Kidney tubule cell (primary cell): Measurements from ENCODE around the gene DCST2.

Source experiments
- DNase-seq: peaks from one replicate; pipeline ENCODE4 v3.0.0-alpha.2; 2018; ENCODE audit warnings: low spot score

Gene DCST2

DNA sequence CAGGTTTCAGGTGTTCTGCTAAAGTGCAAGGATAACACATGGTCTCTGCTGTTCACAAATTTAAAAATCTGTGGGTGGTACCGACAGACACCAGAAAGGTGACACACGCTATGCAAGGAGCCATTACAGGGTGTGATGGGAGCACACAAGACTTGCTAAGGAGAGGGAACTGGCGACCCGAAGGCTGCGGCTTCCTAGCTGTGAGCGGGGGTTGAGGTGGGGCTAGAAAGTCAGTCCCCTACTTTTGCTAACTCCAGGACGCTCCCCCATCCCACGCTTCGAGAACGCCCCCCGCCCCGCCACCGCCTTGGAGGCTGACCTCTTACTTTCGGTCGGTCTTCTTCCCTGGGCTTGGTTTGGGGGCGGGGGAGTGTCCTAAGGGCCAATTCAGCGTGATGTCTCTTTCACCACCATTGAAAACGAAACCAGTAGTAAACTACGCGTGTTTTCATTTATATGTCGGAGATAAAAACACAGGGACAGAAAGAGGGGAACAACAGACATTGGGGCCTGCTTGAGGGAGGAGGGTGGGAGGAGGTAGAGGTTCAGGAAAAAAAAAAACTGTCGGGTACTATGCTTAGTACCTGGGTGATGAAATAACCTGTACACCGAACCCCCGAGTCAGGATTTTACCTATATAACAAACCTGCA is 58.0 kb downstream of the DCST2 start:
- DNase-seq = peak; percentile 65

DNA sequence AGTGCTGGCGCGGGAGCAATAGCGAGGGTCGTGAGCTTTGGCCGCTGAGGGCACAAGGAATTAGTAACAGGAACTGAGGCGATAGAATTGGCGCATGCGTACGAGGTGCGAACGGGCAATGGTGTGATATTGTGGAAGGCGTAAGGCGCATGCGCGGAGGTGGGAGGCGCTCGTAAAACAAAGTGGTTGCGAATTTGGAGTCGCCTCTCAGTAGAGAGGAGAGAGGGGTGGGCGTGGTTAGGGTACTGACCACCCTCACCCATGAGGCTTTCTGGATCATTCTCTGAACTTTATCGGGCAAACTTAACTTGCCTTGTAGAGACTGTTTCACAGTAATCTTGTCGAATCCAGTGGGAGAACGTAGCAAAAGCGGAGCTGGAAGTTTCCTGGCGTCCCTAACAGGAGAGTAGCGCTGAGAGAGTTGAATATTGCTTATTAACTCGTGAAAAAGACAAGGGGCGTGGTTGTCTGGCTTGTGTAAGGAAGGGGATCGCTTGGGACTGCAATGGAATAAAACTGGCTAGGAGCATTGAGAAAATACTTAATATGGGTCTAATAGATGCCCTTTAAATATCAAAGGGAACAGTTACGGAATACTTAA is 58.7 kb downstream of the DCST2 start:
- DNase-seq = peak; percentile 96

DNA sequence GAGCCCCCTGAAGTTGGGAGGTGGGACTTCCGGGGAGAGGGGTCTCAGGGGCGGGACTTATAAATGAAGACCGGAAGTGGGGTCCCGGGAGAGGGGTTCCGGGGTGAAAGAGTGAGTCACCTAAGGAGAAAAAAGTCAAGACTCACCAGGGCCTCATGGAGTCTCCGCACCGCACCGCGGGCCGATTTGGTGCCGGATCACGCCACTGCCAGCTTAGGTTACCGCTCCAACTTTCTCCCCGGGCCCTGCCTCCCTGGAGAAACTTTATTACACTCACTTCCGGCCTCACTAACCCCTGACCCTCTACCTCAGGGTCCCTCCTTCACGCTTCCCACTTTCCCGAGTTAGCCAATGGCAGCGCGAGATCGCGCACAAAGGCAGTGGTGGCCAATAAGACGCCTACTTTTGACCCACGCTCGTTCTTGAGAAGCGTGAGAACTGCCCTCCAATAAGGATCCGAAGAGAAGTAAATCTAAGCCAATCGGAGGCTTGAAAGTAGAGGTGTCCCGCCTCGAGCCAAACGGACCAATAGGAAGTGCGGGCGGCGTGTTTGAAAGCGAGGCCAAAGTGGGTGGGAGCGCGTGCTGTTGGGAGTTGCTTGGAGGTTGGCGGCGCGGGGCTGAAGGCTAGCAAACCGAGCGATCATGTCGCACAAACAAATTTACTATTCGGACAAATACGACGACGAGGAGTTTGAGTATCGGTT is 59.3 kb downstream of the DCST2 start, which contains the start of gene CKS1B:
Gene CKS1B (plus strand): TSS at position 580 of the 706 bp plus-strand sequence. CDS start 65 bp downstream, at position 645.
- DNase-seq = peak; percentile 100

DNA sequence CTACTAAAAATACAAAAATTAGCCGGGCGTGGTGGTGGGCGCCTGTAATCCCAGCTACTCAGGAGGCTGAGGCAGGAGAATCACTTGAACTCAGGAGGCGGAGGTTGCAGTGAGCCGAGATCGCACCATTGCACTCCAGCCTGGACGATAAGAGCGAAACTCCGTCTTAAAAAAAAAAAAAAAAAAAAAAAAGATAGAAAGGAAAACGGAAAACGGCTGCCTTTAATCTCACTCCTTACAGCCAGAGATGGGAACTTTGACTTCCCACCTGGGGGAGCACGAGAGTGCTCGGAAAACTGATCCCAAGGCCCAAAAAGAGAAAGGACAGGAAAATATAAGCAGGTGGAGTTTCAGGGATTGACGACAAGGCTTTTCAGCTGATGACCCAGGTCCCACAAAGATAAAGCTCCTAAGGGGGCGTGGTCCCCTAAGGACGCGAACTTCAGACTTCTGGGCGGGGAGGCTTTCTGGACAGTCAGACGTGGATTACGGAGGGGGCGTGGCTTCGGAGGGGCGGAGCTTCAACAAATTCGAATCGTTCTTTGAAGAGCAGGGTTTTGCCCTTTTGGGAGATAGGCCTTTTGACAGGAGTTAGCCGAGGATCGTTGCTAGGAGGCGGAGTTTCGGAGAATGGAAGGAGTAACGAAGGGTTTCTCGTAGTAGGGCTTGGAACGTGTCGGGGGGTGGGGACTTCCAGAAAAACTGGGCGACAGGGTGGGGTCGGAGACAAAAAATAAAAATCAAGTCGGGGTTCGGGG is 60.1 kb downstream of the DCST2 start:
- peak; percentile 98 for DNase-seq

DNA sequence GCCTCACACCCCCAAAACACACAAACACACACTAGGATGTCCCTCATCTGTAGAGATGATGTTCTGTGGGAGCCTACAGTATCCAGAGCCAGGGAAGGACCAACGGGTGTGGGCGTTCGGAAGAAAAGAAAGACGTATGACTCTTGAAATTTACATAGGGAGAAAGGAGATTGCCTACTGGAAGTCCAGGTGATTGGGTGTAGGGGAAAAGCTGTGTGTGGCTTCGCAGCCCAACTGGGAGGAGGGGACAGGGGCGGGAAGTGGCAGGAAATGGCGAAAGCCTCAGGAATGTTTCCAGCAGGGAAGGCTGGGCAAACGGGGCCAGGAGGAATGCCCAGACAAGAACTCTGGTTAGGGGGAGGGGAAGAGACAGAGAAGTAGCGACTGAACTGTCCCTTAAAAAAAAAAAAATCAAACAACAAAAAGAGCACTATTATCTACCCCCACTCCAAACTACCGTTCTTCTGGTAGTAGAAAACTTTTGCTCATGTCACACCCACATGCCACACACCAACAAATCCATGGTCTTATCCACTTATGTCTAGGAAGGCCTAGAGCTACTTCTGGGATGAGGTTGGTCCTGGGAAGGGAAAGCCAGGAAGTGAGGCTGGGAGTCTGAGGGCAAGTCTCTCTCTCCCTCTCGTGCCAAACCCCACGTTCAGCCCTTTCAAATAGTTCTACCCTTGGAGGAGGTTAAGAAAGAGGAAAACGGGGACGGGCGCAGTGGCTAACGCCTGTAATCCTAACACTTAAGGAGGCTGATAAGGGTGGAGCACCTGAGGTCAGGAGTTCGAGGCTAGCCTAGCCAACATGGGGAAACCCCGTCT is 60.9 kb downstream of the DCST2 start:
- DNase-seq = peak; percentile 98

DNA sequence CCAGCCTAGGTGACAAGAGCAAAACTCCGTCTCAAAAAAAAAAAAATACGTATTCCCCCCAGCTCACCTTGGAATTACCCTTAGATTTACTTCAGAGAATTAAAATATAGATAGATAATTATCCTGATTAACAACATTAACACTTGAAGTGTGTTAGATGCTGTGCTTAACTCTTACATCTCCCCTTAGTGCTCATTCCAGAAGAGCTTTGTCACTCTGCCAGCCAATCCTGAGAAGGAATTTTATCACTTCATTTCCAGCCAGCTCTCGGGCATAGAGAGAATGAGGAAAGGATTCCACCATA is 61.4 kb downstream of the DCST2 start:
- no peak for DNase-seq

DNA sequence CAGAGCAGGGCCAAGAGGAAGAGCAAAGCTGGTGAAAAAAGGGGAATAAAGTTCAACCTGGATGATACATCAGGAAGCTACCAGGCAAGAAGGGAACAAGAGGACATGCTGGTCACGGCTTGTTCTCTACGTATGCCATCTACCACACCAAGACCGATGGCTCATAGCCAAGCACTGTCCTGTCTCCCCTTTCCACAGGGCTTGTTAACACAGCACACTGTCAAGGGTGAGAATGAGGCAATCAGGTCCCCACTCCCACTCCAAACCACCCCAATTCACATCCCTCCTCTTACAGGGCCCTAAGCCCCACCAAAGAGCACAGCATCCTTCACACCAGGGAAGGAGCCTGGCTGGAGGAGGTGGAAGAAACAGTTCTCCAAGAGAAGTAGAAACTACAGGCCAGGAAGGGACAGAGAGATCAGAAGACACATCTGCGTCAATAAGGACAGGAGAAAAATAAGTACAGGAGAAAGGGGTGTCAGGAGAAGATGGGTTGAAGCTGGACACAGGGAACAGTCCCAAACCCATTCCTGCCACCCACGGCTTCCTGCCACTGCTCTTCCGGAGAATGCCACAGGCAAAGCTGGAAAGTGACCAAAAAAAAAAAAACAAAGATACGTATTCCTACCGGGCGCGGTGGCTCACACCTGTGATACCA is 62.1 kb downstream of the DCST2 start:
- DNase-seq = no peak

DNA sequence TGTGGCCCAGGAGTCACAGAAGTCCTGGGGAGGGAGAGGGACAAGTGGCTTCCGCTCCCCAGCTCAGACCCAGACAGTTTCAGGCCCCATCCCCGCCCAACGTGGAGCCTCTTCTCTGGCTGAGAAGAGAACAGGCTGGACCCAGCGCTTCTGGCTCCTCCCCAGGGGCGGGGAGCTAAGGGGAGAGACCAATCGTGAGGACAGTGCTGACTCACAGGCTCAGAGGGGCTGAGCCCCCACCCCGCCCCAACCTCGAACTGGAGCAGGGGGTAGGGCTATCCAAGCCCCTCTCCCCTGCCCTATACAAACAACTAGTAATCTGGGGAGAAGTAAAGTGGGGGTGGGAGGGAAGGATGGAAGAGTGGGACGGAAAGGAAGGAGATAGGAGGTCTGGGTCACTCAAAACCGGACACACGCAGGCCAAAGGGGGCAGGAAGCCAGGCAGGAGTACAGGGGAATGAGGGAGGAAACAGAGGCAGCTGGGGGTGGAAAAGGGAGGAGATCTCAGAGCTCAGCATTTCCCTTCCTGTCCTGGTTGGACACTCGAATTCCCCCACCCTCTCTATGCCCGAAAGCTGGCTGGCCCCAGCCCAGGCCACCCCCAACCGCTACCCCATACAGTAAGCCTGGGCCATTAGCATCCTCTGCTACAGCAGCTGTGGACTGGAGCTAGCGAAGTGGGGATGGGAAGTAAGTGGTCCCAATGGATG is 62.8 kb downstream of the DCST2 start, which contains the start of gene SHC1:
Gene SHC1 (minus strand): TSS at position 117 of the 710 bp plus-strand sequence. CDS start 221 bp downstream, outside the sequence.
- peak; percentile 88 for DNase-seq

DNA sequence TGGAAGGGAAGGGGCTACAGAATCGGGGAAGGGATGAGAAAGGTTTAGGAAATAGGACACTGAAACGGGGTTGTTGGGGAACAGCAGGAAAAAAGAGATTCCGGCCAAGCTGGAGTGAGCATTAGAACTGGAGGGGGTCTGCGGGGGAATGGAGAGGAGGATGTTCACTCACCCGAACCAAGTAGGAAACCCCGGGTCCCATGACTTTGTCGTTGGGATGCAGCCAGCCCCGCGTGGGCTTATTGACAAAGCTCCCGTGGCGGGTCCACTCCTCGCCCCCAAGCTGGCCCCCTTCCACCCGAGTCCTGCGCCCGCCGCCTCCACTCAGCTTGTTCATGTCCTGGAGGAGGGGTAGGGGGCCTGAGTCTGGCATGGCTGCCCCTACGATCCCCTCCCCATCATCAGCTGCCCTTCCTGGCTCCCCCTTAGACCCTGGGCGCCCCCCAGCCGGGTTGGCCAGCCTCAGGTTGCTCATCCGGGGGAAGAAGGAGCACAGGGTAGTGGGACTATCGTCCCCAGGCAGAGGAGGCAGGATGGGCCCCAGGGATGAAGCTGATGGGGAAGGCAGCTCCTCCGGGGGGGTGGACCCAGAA is 63.6 kb downstream of the DCST2 start:
- no peak for DNase-seq

DNA sequence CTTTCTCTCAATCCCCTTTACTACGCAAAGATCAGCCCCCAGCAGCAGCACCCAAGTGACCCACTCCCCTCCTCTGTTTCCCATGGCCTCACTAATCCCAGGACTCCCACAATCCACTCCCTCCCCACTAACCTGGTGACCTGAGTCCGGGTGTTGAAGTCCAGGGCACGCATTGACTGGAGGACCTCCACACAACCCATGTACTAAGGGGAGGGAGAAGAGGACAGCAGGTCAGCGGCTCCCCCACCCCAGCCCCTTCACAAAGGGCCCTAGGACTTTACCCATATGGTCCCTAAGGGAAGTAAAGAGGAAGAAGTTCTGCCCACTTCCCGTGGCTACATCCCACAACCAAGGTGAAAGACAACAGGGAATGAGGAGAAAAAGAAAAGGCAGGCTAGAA is 64.3 kb downstream of the DCST2 start:
- no peak for DNase-seq

DNA sequence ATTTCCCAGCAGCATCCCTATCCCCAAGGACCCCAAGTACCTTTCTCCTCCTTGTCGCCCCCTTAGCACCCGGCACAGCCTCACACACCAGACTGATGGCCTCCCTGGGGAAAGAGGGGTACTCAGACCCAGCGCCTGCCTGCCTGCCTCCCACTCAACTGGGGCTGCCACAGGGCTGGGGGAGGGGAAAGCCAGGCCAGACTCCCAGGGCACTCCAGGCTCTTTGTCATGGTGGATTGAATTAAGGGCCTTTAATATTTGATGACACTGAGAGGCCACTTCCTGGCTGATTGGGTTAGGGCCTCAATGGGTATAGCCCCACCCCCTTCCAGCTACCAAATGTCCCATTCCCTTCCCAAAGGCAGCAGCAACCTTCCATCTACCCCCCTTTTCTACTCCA is 64.8 kb downstream of the DCST2 start:
- no peak for DNase-seq
